Type B pancreatic cell (in vitro differentiated cells): ENCODE results near the gene SSH2. TPM values are rescaled to one million over a fixed set of nuclear protein-coding genes. Genes with fewer than 3 reads are reported as not detected.

ENCODE experiments used
- DNase-seq: peaks from one replicate; pipeline ENCODE4 v3.0.0; 2021; ENCODE audit warnings: mixed read lengths; ENCODE audit not compliant: unreplicated experiment; ENCODE audit errors: extremely low spot score
- H3K27ac Mint-ChIP-seq: 2 replicates; pipeline ENCODE4 v1.8.0; 2021; ENCODE audit warnings: mild to moderate bottlenecking, mixed read lengths
- H3K27me3 Mint-ChIP-seq: 2 replicates; pipeline ENCODE4 v1.8.0; 2021; ENCODE audit warnings: mixed read lengths
- H3K36me3 Mint-ChIP-seq: 2 replicates; pipeline ENCODE4 v1.8.0; 2021; ENCODE audit warnings: mixed read lengths
- H3K4me1 Mint-ChIP-seq: one replicate; pipeline ENCODE4 v1.8.0; 2021; ENCODE audit warnings: mixed read lengths; ENCODE audit not compliant: unreplicated experiment
- H3K4me3 Mint-ChIP-seq: 2 replicates; pipeline ENCODE4 v1.8.0; 2021; ENCODE audit warnings: mild to moderate bottlenecking, mixed read lengths
- H3K9me3 Mint-ChIP-seq: 2 replicates; pipeline ENCODE4 v1.8.0; 2021; ENCODE audit warnings: mixed read lengths
- total RNA-seq: library from RNA; stranded (reverse); gene quantifications from 2 replicates; pipeline ENCODE4 v1.2.1, GENCODE V29; 2021; ENCODE audit warnings: low replicate concordance
- TF ChIP-seq, protein P1 (sequence below): fragments of 200-600 bp; sonication (generic); conservative IDR thresholded peaks from 2 replicates; pipeline ENCODE4 v1.5.0; 2021; ENCODE audit warnings: antibody characterized with exemption, mild to moderate bottlenecking

Gene SSH2
- total RNA-seq, 1 donor from 2014 or later: 23.8 TPM

DNA sequence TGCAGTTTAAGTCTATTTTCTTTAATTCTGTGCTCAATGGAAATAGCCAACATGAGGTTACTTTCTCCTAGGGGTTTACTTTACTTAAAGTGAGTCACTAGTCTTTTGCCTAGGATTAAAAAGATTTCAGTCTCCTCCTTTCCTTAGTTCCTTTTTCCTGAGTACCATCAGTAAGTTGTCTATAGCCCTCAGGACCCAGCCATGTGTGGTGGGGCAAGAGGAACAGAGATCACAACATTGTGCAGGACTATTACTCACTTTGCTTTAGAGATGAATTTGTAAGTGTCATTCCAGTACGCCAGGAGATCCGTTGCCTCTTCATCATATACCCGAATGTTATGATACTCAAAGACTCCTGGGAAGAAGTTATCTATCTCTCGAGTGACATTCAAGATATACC is 279.6 kb downstream of the SSH2 start:
- H3K4me1 Mint-ChIP-seq: peaks cover 6% of the 10 kb centered on the region
- H3K4me3 Mint-ChIP-seq: no peak overlapping the region
- DNase-seq: no peak
- TF ChIP-seq, protein P1, sequence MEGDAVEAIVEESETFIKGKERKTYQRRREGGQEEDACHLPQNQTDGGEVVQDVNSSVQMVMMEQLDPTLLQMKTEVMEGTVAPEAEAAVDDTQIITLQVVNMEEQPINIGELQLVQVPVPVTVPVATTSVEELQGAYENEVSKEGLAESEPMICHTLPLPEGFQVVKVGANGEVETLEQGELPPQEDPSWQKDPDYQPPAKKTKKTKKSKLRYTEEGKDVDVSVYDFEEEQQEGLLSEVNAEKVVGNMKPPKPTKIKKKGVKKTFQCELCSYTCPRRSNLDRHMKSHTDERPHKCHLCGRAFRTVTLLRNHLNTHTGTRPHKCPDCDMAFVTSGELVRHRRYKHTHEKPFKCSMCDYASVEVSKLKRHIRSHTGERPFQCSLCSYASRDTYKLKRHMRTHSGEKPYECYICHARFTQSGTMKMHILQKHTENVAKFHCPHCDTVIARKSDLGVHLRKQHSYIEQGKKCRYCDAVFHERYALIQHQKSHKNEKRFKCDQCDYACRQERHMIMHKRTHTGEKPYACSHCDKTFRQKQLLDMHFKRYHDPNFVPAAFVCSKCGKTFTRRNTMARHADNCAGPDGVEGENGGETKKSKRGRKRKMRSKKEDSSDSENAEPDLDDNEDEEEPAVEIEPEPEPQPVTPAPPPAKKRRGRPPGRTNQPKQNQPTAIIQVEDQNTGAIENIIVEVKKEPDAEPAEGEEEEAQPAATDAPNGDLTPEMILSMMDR: no peak
- peaks cover 6% of the 10 kb centered on the region for H3K36me3 Mint-ChIP-seq
- no peaks in the 10 kb centered on the region for H3K27me3 Mint-ChIP-seq
- H3K9me3 Mint-ChIP-seq: no peaks in the 10 kb centered on the region
- H3K27ac Mint-ChIP-seq: no peak overlapping the region

DNA sequence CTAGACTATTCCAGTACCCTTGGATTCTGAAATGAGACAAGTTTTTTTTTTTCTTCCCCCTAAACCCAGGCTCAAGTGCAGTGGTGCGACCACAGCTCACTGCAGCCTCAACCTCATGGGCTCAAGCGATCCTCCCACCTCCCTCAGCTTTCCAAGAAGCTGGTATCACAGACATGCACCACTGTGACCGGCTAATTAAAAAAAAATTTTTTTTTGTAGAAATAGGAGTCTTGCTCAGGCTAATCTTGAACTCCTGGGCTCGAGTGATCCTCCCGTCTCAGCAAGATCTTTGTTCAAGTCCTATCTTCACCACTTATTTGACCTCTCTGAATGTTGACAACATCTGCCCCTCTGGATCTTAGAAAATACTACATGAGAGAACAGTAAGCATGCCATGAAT is 280.7 kb downstream of the SSH2 start:
- Mint-ChIP-seq H3K36me3 (peaks cover 11% of the 10 kb centered on the region), H3K27me3 (no peaks in the 10 kb centered on the region), H3K4me1 (peaks cover 14% of the 10 kb centered on the region), H3K9me3 (no peaks in the 10 kb centered on the region), H3K27ac (no peak overlapping the region), H3K4me3 (no peak overlapping the region)
- no peak for DNase-seq
- TF ChIP-seq, protein P1: no peak

DNA sequence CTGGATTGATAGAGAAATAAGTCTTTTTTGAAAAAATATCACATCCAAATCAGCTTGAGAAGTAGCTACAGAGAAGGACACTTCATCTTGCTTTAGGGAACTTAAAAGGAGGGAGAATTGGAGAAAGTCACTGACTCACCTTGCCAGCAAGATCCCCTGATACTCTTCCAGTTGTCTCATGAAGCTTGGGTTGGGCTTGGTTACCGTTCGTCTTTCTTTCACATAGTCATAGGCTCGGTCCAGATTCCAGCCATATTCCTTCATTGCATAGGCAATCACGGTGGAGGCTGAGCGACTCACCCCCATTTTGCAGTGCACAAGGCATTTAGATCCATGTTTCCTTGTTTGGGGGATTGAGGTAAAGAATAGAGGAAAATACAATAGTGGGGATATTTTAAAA is 282.0 kb downstream of the SSH2 start:
- Mint-ChIP-seq H3K9me3 (no peaks in the 10 kb centered on the region), H3K4me1 (peaks cover 16% of the 10 kb centered on the region), H3K4me3 (no peak overlapping the region), H3K36me3 (peaks cover 11% of the 10 kb centered on the region), H3K27me3 (no peaks in the 10 kb centered on the region), H3K27ac (no peak overlapping the region)
- TF ChIP-seq, protein P1: no peak
- no peak for DNase-seq

DNA sequence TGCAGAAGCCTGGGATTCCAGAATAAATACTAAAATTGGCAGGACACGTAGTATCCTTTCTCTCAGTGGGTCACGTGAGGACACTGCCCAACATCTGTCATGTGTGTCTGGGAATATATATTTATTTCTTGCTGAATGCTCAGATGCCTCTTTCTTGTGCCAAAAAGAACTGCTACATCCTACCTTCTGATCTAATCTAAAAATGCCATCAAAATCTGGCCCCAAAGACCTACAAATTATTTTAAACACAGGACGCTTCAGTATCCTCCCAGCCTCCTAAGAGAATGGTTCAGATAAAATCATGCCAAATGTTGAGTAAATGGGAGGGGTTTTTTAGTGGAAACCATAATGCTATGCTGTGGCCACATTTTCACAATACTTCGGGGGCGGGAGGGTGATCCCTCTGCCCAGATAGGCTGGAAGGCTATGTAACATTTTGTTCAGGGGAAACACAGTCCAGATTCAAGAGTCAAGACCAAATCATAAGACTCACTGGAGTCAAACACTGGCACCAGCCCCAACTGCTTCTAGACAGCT is 284.4 kb downstream of the SSH2 start:
- TF ChIP-seq, protein P1: no peak
- Mint-ChIP-seq H3K36me3 (peaks cover 11% of the 10 kb centered on the region), H3K27me3 (no peaks in the 10 kb centered on the region), H3K4me3 (no peak overlapping the region), H3K27ac (peak overlapping the region; percentile 20), H3K4me1 (peaks cover 30% of the 10 kb centered on the region), H3K9me3 (no peaks in the 10 kb centered on the region)
- no peak for DNase-seq

DNA sequence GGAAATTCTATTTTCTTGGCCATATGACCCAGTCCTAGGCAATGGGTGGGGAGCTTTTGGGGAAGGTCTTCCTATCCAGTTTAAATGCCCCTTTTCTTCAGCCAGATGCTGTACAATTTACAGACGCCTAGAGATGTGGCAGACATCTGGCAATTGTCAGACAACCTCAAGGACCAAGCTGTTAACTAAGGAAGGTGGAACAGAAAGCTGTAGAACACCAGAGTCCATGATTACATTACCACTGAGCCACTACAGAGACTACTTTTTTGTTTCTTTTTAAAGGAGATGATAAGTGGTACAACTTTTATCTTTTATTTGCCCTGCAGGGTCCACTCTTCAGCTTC is 286.2 kb downstream of the SSH2 start:
- no peak for DNase-seq
- peaks cover 40% of the 10 kb centered on the region for H3K4me1 Mint-ChIP-seq
- no peak overlapping the region for H3K4me3 Mint-ChIP-seq
- H3K27me3 Mint-ChIP-seq: no peaks in the 10 kb centered on the region
- peaks cover 5% of the 10 kb centered on the region for H3K36me3 Mint-ChIP-seq
- TF ChIP-seq, protein P1: no peak
- no peak overlapping the region for H3K27ac Mint-ChIP-seq
- no peaks in the 10 kb centered on the region for H3K9me3 Mint-ChIP-seq

DNA sequence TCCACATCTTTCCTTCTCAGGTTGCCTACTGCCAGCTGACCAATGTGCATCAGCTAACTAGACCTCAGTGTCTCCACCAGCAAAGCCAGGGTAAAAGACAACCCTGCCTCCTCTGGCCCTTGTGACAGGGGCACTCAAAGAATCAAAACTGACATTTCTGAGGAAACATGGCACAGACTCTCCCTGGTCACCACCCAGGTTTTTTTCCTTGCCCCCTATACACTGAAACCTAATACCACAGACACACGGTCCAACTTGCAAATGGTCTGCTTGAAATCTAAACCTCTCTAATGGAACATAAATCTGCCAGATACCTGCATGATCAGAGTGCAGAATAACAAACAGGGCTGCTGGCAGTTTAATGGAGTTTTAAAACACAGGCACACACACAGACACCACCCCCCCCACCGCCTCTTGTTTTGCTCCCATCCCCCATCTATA is 287.8 kb downstream of the SSH2 start:
- Mint-ChIP-seq H3K4me1 (peaks cover 40% of the 10 kb centered on the region), H3K36me3 (peaks cover 5% of the 10 kb centered on the region), H3K4me3 (no peak overlapping the region), H3K27me3 (no peaks in the 10 kb centered on the region), H3K9me3 (no peaks in the 10 kb centered on the region), H3K27ac (peak overlapping the region; percentile 5)
- TF ChIP-seq, protein P1: no peak
- no peak for DNase-seq
